Hematopoietic multipotent progenitor cell treated with erythropoietin and hydrocortisone succinate and interleukin-3 and kit ligand, for 6 days (in vitro differentiated cells): ENCODE results near the gene ADAMTS13.
"Not testable (repeated sequence)": the region's sequence is repeated elsewhere in the genome, so short reads cannot be mapped to it uniquely, and the experiment has no call there.

Experiments used
- DNase-seq: peaks from one replicate; pipeline ENCODE4 v3.0.0-alpha.2; 2015

Gene ADAMTS13

GRCh38 chr9:133421615-133422542 is at the start of gene ADAMTS13:
TSS of gene ADAMTS13 (plus strand) at chr9:133422367. CDS start at chr9:133422444, 77 bp downstream.
- DNase-seq, result peak; percentile 48

GRCh38 chr9:133374612-133375115 is 47.5 kb upstream of the ADAMTS13 start:
- peak; percentile 76 for DNase-seq

- peak; percentile 60 for DNase-seq
Observed at GRCh38 chr9:133375116-133375723, 46.9 kb upstream of the ADAMTS13 start.

GRCh38 chr9:133375724-133376654 is 46.2 kb upstream of the ADAMTS13 start, which contains the start of the genes STKLD1 and SURF4:
TSS of gene STKLD1 (plus strand) at chr9:133376366. CDS start at chr9:133376474, 108 bp downstream.
TSS of gene SURF4 (minus strand) at chr9:133376060. CDS start at chr9:133375969, 91 bp downstream.
- peak; percentile 96 for DNase-seq

- not testable (repeated sequence) for DNase-seq
Observed at GRCh38 chr9:133377280-133377679, 44.9 kb upstream of the ADAMTS13 start.

GRCh38 chr9:133377721-133378216 is 44.4 kb upstream of the ADAMTS13 start:
- peak; percentile 44 for DNase-seq

- peak; percentile 47 for DNase-seq
Observed at GRCh38 chr9:133378408-133378962, 43.7 kb upstream of the ADAMTS13 start.

- no peak for DNase-seq
Observed at GRCh38 chr9:133379153-133380086, 42.7 kb upstream of the ADAMTS13 start.

GRCh38 chr9:133380734-133381133 is 41.4 kb upstream of the ADAMTS13 start:
- DNase-seq, result no peak

GRCh38 chr9:133382507-133383141 is 39.5 kb upstream of the ADAMTS13 start:
- no peak for DNase-seq

- DNase-seq, result no peak
Observed at GRCh38 chr9:133383438-133383837, 38.7 kb upstream of the ADAMTS13 start.

- no peak for DNase-seq
Observed at GRCh38 chr9:133384736-133385321, 37.3 kb upstream of the ADAMTS13 start.

GRCh38 chr9:133385452-133385851 is 36.7 kb upstream of the ADAMTS13 start:
- no peak for DNase-seq

- DNase-seq, result no peak
Observed at GRCh38 chr9:133386338-133386737, 35.8 kb upstream of the ADAMTS13 start.

- DNase-seq, result no peak
Observed at GRCh38 chr9:133387680-133388079, 34.5 kb upstream of the ADAMTS13 start.

- DNase-seq, result no peak
Observed at GRCh38 chr9:133389025-133389557, 33.1 kb upstream of the ADAMTS13 start.

- no peak for DNase-seq
Observed at GRCh38 chr9:133389562-133389961, 32.6 kb upstream of the ADAMTS13 start.

GRCh38 chr9:133390713-133391112 is 31.5 kb upstream of the ADAMTS13 start:
- DNase-seq, result no peak

GRCh38 chr9:133391449-133391848 is 30.7 kb upstream of the ADAMTS13 start:
- DNase-seq, result not testable (repeated sequence)
